GM23338 (cell line): ENCODE results near the gene PEX16. TPM values are rescaled to one million over a fixed set of nuclear protein-coding genes. Genes with fewer than 3 reads are reported as not detected.

Experiments
- ATAC-seq: fragments of 200-7000 bp; cut with Tn5 transposase; 3 replicates; pipeline ENCODE4 v1.9.1; 2020
- DNase-seq: peaks from one replicate; pipeline ENCODE4 v3.0.0-alpha.2; 2015; ENCODE audit warnings: low spot score
- H2AFZ ChIP-seq: fragments of 200-600 bp; sonication (generic); 2 replicates; pipeline ENCODE4 v1.8.0; 2016; ENCODE audit warnings: antibody characterized with exemption, mild to moderate bottlenecking, moderate library complexity
- H3F3A ChIP-seq: fragments of 200-600 bp; sonication (generic); replicated peaks from 2 replicates; pipeline ENCODE4 v1.8.0; 2017; ENCODE audit warnings: antibody characterized with exemption, mixed run types, low read depth
- H3K27ac ChIP-seq: fragments of 200-600 bp; sonication (generic); 2 replicates; pipeline ENCODE4 v1.6.1; 2016; ENCODE audit warnings: low read depth
- H3K27me3 ChIP-seq: fragments of 200-600 bp; sonication (generic); 2 replicates; pipeline ENCODE4 v1.8.0; 2016; ENCODE audit warnings: mild to moderate bottlenecking, mixed run types, moderate library complexity; ENCODE audit not compliant: insufficient read depth
- H3K36me3 ChIP-seq: fragments of 200-600 bp; sonication (generic); 2 replicates; pipeline ENCODE4 v1.8.0; 2016; ENCODE audit warnings: mild to moderate bottlenecking; ENCODE audit not compliant: insufficient read depth
- H3K4me1 ChIP-seq: fragments of 200-600 bp; sonication (generic); 2 replicates; pipeline ENCODE4 v1.8.0; 2016; ENCODE audit warnings: mild to moderate bottlenecking, moderate library complexity; ENCODE audit not compliant: insufficient read depth
- H3K4me2 ChIP-seq: fragments of 200-600 bp; sonication (generic); 2 replicates; pipeline ENCODE4 v1.7.1; 2017; ENCODE audit warnings: mixed run types
- H3K4me3 ChIP-seq: fragments of 200-600 bp; sonication (generic); 2 replicates; pipeline ENCODE4 v1.6.1; 2016; ENCODE audit warnings: mixed run types
- H3K79me2 ChIP-seq: fragments of 200-600 bp; sonication (generic); replicated peaks from 2 replicates; pipeline ENCODE4 v1.8.0; 2017; ENCODE audit warnings: mild to moderate bottlenecking; ENCODE audit not compliant: insufficient read depth
- H3K9me2 ChIP-seq: fragments of 200-600 bp; sonication (generic); 2 replicates; pipeline ENCODE4 v1.8.0; 2017; ENCODE audit not compliant: insufficient read depth
- H4K20me1 ChIP-seq: fragments of 200-600 bp; sonication (generic); replicated peaks from 2 replicates; pipeline ENCODE4 v1.8.0; 2017; ENCODE audit warnings: mild to moderate bottlenecking; ENCODE audit not compliant: insufficient read depth
- H3K27ac Mint-ChIP-seq: 2 replicates; pipeline ENCODE4 v1.8.0; 2020; ENCODE audit warnings: inconsistent platforms, mild to moderate bottlenecking, moderate library complexity, mixed read lengths
- H3K27me3 Mint-ChIP-seq: 3 replicates; pipeline ENCODE4 v1.8.0; 2022; ENCODE audit warnings: low read depth, mild to moderate bottlenecking, moderate library complexity, mixed read lengths, inconsistent platforms; ENCODE audit not compliant: insufficient read depth, poor library complexity
- H3K36me3 Mint-ChIP-seq: 3 replicates; pipeline ENCODE4 v1.8.0; 2021; ENCODE audit warnings: low read depth, mild to moderate bottlenecking, inconsistent platforms, moderate library complexity, mixed read lengths
- H3K4me1 Mint-ChIP-seq: 3 replicates; pipeline ENCODE4 v1.8.0; 2020; ENCODE audit warnings: mild to moderate bottlenecking, inconsistent platforms, mixed read lengths
- H3K4me3 Mint-ChIP-seq: 3 replicates; pipeline ENCODE4 v1.8.0; 2021; ENCODE audit warnings: moderate library complexity, mild to moderate bottlenecking, inconsistent platforms, mixed read lengths
- H3K9me3 Mint-ChIP-seq: 3 replicates; pipeline ENCODE4 v1.8.0; 2020; ENCODE audit warnings: moderate library complexity, mild to moderate bottlenecking, inconsistent platforms, mixed read lengths
- CREB1 ChIP-seq: fragments of 250-450 bp; sonication (Bioruptor Pico); IDR thresholded peaks from 2 replicates; pipeline ENCODE4 v1.5.0; 2020; ENCODE audit warnings: low read depth, mild to moderate bottlenecking, moderate library complexity
- EZH2 ChIP-seq: fragments of 200-600 bp; sonication (generic); IDR thresholded peaks from one replicate; pipeline ENCODE4 v1.8.0; 2017; ENCODE audit warnings: antibody characterized with exemption, mild to moderate bottlenecking, low read depth; ENCODE audit not compliant: unreplicated experiment
- EZH2phosphoT487 ChIP-seq: fragments of 200-600 bp; sonication (generic); IDR thresholded peaks from one replicate; pipeline ENCODE4 v1.8.1; 2018; ENCODE audit warnings: antibody characterized with exemption; ENCODE audit not compliant: unreplicated experiment
- JUNB ChIP-seq: IDR thresholded peaks from one replicate; pipeline ENCODE4 v1.6.1; 2016; ENCODE audit warnings: antibody characterized with exemption; ENCODE audit not compliant: unreplicated experiment
- NANOG ChIP-seq: IDR thresholded peaks from 2 replicates; pipeline ENCODE4 v1.6.1; 2016; ENCODE audit warnings: antibody characterized with exemption, borderline replicate concordance
- STAT1 ChIP-seq: IDR thresholded peaks from one replicate; pipeline ENCODE4 v1.6.1; 2016; ENCODE audit warnings: antibody characterized with exemption; ENCODE audit not compliant: unreplicated experiment
- ZNF114 ChIP-seq: fragments of 250-450 bp; sonication (Bioruptor Pico); IDR thresholded peaks from 2 replicates; pipeline ENCODE4 v1.5.0; 2020; ENCODE audit warnings: mild to moderate bottlenecking, moderate library complexity
- polyA plus RNA-seq: library from polyadenylated mRNA; unstranded; fragments of >200 nt; fragmentation: Nextera tagmentation; extraction: Ambion mirVana; gene quantifications from 2 replicates; pipeline ENCODE4 v1.2.1, GENCODE V29; 2016
- total RNA-seq: library from RNA; depleted of rRNA; stranded (reverse); fragments of >200 nt; shearing (Covaris generic); gene quantifications from 2 replicates; pipeline ENCODE4 v1.2.3, GENCODE V29; 2014
- TF ChIP-seq, protein P1 (sequence below): IDR thresholded peaks from one replicate; pipeline ENCODE4 v1.6.1; 2018; ENCODE audit warnings: antibody characterized with exemption; ENCODE audit not compliant: unreplicated experiment
- TF ChIP-seq, protein P2 (sequence below): IDR thresholded peaks from 2 replicates; pipeline ENCODE4 v1.6.1; 2016; ENCODE audit warnings: antibody characterized with exemption
- TF ChIP-seq, protein P3 (sequence below), 2 experiments: fragments of 200-600 bp in 1 of 2; sonication (generic) in 1 of 2; conservative IDR thresholded peaks; 2 replicates each; pipeline versions ENCODE4 v1.5.1 to v1.6.1; 2016 to 2017; ENCODE audit warnings: antibody characterized with exemption in 2 of 2, low read depth in 2 of 2, mild to moderate bottlenecking in 2 of 2, moderate library complexity in 1 of 2
- TF ChIP-seq, protein P4 (sequence below): fragments of 250-450 bp; sonication (Bioruptor Pico); IDR thresholded peaks from 2 replicates; pipeline ENCODE4 v1.5.0; 2020; ENCODE audit warnings: mild to moderate bottlenecking, moderate library complexity

Gene PEX16
- total and polyA plus RNA-seq, 2 experiments from 2014 or later, result 23.3 to 34.1 TPM

DNA sequence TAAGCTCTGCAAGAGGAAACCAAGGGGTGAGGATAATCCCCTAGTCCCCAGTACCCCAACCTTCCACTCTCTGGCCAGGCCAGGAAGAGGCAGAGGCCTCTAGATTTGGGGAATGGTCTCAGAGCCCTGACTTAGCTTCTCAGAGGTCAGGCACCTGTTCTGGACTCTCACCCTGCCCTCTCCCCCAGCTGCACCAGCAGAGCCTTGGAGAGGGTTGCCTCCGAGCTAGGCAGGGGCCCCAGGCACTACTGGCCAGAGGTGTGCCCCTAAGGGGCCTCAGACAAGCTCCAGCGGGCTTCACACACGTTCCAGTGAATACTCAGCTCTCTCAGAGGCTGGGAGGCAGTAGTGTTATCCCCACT is 18.6 kb downstream of the PEX16 start:
- DNase-seq (no peak), ATAC-seq (no peak)
- Mint-ChIP-seq H3K27ac (no peak overlapping the region), H3K4me3 (peak overlapping the region; percentile 74), H3K4me1 (peaks cover 26% of the 10 kb centered on the region), H3K36me3 (peaks cover 11% of the 10 kb centered on the region), H3K9me3 (no peaks in the 10 kb centered on the region), H3K27me3 (peaks cover 17% of the 10 kb centered on the region)
- TF ChIP-seq, protein P1, sequence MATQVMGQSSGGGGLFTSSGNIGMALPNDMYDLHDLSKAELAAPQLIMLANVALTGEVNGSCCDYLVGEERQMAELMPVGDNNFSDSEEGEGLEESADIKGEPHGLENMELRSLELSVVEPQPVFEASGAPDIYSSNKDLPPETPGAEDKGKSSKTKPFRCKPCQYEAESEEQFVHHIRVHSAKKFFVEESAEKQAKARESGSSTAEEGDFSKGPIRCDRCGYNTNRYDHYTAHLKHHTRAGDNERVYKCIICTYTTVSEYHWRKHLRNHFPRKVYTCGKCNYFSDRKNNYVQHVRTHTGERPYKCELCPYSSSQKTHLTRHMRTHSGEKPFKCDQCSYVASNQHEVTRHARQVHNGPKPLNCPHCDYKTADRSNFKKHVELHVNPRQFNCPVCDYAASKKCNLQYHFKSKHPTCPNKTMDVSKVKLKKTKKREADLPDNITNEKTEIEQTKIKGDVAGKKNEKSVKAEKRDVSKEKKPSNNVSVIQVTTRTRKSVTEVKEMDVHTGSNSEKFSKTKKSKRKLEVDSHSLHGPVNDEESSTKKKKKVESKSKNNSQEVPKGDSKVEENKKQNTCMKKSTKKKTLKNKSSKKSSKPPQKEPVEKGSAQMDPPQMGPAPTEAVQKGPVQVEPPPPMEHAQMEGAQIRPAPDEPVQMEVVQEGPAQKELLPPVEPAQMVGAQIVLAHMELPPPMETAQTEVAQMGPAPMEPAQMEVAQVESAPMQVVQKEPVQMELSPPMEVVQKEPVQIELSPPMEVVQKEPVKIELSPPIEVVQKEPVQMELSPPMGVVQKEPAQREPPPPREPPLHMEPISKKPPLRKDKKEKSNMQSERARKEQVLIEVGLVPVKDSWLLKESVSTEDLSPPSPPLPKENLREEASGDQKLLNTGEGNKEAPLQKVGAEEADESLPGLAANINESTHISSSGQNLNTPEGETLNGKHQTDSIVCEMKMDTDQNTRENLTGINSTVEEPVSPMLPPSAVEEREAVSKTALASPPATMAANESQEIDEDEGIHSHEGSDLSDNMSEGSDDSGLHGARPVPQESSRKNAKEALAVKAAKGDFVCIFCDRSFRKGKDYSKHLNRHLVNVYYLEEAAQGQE, result no peak
- TF ChIP-seq NANOG, result no peak
- TF ChIP-seq EZH2, result no peak
- no peak for TF ChIP-seq JUNB
- TF ChIP-seq, protein P2, sequence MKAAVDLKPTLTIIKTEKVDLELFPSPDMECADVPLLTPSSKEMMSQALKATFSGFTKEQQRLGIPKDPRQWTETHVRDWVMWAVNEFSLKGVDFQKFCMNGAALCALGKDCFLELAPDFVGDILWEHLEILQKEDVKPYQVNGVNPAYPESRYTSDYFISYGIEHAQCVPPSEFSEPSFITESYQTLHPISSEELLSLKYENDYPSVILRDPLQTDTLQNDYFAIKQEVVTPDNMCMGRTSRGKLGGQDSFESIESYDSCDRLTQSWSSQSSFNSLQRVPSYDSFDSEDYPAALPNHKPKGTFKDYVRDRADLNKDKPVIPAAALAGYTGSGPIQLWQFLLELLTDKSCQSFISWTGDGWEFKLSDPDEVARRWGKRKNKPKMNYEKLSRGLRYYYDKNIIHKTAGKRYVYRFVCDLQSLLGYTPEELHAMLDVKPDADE, result no peak
- TF ChIP-seq, protein P3, sequence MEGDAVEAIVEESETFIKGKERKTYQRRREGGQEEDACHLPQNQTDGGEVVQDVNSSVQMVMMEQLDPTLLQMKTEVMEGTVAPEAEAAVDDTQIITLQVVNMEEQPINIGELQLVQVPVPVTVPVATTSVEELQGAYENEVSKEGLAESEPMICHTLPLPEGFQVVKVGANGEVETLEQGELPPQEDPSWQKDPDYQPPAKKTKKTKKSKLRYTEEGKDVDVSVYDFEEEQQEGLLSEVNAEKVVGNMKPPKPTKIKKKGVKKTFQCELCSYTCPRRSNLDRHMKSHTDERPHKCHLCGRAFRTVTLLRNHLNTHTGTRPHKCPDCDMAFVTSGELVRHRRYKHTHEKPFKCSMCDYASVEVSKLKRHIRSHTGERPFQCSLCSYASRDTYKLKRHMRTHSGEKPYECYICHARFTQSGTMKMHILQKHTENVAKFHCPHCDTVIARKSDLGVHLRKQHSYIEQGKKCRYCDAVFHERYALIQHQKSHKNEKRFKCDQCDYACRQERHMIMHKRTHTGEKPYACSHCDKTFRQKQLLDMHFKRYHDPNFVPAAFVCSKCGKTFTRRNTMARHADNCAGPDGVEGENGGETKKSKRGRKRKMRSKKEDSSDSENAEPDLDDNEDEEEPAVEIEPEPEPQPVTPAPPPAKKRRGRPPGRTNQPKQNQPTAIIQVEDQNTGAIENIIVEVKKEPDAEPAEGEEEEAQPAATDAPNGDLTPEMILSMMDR (conservative IDR thresholded peaks at IDR 0.05; ENCODE audit: low read depth in 2 of 2), result no peak
- no peak for TF ChIP-seq EZH2phosphoT487
- TF ChIP-seq, protein P4, sequence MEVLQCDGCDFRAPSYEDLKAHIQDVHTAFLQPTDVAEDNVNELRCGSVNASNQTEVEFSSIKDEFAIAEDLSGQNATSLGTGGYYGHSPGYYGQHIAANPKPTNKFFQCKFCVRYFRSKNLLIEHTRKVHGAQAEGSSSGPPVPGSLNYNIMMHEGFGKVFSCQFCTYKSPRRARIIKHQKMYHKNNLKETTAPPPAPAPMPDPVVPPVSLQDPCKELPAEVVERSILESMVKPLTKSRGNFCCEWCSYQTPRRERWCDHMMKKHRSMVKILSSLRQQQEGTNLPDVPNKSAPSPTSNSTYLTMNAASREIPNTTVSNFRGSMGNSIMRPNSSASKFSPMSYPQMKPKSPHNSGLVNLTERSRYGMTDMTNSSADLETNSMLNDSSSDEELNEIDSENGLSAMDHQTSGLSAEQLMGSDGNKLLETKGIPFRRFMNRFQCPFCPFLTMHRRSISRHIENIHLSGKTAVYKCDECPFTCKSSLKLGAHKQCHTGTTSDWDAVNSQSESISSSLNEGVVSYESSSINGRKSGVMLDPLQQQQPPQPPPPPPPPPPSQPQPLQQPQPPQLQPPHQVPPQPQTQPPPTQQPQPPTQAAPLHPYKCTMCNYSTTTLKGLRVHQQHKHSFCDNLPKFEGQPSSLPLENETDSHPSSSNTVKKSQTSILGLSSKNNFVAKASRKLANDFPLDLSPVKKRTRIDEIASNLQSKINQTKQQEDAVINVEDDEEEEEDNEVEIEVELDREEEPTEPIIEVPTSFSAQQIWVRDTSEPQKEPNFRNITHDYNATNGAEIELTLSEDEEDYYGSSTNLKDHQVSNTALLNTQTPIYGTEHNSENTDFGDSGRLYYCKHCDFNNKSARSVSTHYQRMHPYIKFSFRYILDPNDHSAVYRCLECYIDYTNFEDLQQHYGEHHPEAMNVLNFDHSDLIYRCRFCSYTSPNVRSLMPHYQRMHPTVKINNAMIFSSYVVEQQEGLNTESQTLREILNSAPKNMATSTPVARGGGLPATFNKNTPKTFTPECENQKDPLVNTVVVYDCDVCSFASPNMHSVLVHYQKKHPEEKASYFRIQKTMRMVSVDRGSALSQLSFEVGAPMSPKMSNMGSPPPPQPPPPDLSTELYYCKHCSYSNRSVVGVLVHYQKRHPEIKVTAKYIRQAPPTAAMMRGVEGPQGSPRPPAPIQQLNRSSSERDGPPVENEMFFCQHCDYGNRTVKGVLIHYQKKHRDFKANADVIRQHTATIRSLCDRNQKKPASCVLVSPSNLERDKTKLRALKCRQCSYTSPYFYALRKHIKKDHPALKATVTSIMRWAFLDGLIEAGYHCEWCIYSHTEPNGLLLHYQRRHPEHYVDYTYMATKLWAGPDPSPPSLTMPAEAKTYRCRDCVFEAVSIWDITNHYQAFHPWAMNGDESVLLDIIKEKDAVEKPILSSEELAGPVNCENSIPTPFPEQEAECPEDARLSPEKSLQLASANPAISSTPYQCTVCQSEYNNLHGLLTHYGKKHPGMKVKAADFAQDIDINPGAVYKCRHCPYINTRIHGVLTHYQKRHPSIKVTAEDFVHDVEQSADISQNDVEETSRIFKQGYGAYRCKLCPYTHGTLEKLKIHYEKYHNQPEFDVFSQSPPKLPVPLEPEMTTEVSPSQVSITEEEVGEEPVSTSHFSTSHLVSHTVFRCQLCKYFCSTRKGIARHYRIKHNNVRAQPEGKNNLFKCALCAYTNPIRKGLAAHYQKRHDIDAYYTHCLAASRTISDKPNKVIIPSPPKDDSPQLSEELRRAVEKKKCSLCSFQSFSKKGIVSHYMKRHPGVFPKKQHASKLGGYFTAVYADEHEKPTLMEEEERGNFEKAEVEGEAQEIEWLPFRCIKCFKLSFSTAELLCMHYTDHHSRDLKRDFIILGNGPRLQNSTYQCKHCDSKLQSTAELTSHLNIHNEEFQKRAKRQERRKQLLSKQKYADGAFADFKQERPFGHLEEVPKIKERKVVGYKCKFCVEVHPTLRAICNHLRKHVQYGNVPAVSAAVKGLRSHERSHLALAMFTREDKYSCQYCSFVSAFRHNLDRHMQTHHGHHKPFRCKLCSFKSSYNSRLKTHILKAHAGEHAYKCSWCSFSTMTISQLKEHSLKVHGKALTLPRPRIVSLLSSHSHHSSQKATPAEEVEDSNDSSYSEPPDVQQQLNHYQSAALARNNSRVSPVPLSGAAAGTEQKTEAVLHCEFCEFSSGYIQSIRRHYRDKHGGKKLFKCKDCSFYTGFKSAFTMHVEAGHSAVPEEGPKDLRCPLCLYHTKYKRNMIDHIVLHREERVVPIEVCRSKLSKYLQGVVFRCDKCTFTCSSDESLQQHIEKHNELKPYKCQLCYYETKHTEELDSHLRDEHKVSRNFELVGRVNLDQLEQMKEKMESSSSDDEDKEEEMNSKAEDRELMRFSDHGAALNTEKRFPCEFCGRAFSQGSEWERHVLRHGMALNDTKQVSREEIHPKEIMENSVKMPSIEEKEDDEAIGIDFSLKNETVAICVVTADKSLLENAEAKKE (CRISPR knock-in tag), result no peak
- no peak for TF ChIP-seq CREB1 (CRISPR knock-in tag)
- no peak for TF ChIP-seq ZNF114 (CRISPR knock-in tag)
- TF ChIP-seq STAT1, result no peak
- Histone ChIP-seq H3K79me2 (no peaks in the 10 kb centered on the region; the same call in 1 of the 2 replicates), H3K4me2 (peak overlapping the region; percentile 99), H3F3A (0 out of 2 replicates have a peak, but pooled peaks cover 5% of the 10 kb centered on the region), H3K36me3 (no peaks in the 10 kb centered on the region), H2AFZ (no peak overlapping the region), H3K9me2 (no peaks in the 10 kb centered on the region), H3K4me3 (peak overlapping the region; percentile 75), H3K4me1 (peaks cover 21% of the 10 kb centered on the region), H3K27ac (no peak overlapping the region), H3K27me3 (peaks cover 3% of the 10 kb centered on the region; the same call in 1 of the 2 replicates), H4K20me1 (peaks cover 9% of the 10 kb centered on the region)
